LNCAP (cell line): Measurements from ENCODE around the gene MXI1.

Experiments
- TF ChIP-seq, protein P1 (sequence below): fragments of 450-650 bp; IDR thresholded peaks from 2 replicates; pipeline ENCODE4 v1.5.1; 2017; ENCODE audit warnings: mild to moderate bottlenecking

The MXI1 gene

DNA sequence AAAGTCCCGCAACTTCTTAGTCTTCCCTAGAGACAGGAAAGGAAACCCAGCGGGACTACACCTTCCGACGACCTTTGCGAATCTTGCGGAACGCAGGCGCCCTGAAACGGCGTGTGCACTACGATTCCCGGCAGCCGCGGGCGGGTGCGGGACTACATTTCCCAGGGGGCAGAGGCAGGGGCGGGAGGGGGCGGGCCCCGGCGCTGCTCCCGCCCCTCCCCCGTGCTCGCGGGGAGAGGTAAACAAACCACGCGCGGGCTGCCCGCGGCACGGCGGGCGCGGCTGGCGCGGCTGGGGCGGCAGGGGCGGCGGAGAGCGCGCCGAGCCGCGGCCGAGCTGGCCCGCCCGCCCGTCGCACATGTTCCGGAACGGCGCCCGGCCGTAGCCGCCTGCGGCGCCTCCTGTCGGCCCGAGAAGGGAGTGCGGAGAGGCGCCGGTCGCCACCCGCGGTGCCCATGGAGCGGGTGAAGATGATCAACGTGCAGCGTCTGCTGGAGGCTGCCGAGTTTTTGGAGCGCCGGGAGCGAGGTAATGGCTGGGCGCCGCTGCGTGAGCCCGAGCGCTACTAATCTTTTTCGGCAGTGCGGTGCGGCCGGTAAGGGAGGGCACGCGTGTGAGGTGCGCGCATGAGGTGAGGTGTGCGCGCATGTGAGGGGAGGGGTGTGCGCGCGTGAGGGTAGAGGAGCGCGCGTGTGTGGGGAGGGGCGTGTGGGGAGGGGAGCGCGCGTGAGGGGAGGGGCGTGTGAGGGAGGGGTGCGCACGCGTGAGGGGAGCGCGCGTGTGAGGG lies 18.5 kb downstream of the MXI1 start:
- TF ChIP-seq, protein P1, sequence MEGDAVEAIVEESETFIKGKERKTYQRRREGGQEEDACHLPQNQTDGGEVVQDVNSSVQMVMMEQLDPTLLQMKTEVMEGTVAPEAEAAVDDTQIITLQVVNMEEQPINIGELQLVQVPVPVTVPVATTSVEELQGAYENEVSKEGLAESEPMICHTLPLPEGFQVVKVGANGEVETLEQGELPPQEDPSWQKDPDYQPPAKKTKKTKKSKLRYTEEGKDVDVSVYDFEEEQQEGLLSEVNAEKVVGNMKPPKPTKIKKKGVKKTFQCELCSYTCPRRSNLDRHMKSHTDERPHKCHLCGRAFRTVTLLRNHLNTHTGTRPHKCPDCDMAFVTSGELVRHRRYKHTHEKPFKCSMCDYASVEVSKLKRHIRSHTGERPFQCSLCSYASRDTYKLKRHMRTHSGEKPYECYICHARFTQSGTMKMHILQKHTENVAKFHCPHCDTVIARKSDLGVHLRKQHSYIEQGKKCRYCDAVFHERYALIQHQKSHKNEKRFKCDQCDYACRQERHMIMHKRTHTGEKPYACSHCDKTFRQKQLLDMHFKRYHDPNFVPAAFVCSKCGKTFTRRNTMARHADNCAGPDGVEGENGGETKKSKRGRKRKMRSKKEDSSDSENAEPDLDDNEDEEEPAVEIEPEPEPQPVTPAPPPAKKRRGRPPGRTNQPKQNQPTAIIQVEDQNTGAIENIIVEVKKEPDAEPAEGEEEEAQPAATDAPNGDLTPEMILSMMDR: peak; percentile 76

DNA sequence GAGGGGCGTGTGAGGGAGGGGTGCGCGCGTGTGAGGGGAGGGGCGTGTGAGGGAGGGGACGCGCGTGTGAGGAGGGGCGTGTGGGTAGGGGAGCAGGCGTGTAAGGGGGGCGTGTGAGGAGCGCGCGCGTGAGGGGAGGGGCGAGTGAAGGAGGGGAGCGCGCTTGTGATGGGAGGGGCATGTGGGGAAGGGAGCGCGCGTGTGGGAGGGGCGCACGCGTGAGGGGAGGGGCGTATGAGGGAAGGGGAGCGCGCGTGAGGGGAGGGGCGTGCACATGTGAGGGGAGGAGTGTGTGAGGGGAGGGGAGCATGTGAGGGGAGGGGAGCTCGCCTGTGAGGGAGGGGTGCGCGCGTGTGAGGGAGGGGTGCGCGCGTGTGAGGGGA lies 19.1 kb downstream of the MXI1 start:
- TF ChIP-seq, protein P1: no peak

DNA sequence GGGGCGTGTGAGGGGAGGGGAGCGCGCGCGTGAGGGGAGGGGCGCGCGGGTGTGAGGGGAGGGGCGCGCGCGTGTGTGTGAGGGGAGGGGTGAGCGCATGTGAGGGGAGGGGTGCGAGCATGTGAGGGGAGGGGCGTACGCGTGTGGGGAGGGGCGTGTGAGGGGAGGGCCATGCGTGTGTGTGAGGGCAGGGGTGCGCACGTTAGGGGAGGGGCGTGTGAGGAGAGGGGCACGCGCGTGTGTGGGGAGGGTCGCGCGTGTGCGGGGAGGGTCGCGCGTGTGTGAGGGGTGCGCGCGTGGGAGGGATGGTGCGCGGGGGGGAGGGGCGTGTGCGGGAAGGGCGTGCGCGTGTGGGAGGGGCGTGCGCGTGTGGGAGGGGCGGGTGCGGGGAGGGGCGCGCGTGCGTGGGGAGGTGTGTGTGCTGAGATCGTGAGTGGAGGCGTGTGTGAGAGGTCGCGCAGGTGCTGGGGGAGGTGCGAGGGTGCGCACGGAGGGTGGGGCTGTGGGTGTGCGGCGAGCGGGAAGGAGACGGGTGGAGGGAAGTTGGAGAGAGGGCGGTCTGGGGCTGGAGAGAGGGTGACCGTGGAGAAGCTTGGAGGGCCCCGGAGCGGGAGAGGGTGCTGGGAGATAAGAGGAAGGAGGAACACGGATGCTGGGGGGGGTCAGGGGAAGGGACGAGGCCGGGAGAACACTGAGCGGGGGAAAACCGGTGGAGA lies 19.7 kb downstream of the MXI1 start:
- TF ChIP-seq, protein P1: no peak

DNA sequence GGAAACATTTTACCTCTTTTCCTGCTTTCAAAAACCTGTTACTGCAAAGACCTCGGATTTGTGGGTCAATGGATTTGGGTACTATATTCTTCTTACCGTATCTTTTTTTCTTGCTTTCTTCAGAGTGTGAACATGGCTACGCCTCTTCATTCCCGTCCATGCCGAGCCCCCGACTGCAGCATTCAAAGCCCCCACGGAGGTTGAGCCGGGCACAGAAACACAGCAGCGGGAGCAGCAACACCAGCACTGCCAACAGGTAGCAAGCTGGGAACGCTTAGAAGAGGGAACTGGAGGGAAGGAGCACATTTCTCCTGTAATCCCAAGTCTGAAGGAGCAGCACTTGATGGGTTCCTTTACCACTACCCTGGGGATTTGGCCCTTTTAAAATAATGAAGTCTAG lies 20.7 kb downstream of the MXI1 start:
- TF ChIP-seq, protein P1: no peak

GRCh38 chr10:110229155-110229554 lies 21.8 kb downstream of the MXI1 start:
- TF ChIP-seq, protein P1: no peak

DNA sequence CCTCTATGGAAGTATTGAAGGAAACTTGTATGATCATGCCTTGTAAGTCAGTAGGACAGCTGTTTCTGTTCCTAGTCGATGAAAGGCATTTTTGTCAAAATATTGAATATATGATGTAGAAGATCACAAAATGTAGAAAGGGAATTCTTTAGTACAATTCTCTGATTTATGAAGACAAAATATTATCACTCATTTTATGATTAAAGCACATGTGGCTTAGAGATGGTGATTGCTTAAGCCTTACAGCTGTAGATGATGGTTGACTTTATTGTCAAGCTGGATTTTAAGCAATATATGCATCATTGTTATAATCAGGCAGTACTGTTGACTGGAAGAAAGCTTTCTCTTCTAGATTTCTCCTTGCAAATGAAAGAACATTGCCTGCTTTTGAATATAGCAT lies 26.4 kb downstream of the MXI1 start:
- TF ChIP-seq, protein P1: no peak

- TF ChIP-seq, protein P1: no peak
These were observed 30.6 kb downstream of the MXI1 start for GRCh38 chr10:110237894-110238480.
